Measurements from ENCODE around the gene LMO7. TPM values are rescaled to one million over a fixed set of nuclear protein-coding genes. Genes with fewer than 3 reads are reported as not detected.

LMO7 gene
- total and polyA plus RNA-seq, 2 experiments from 2014 or later = 139 to 232 TPM

GRCh38 chr13:75607447-75607846, 28.7 kb upstream of the LMO7 start:
- Histone ChIP-seq H3K36me3 (no peaks in the 10 kb centered on the region), H3K4me1 (ENCODE audit: low read depth) (no peaks in the 10 kb centered on the region), H3K9me3 (ENCODE audit: low read depth) (no peaks in the 10 kb centered on the region), H3K27ac (no peak overlapping the region), H3K27me3 (no peaks in the 10 kb centered on the region), H3K4me3 (no peak overlapping the region)
- no peak for TF ChIP-seq CTCF (IDR thresholded peaks at IDR 0.05; ENCODE audit: low read depth, low read length)
- DNase-seq (ENCODE audit: low read depth in 1 of 2, low spot score in 1 of 2) = no peak

GRCh38 chr13:75610466-75610865, 25.7 kb upstream of the LMO7 start:
- DNase-seq (ENCODE audit: low read depth in 1 of 2, low spot score in 1 of 2) = no peak
- no peak overlapping the region for H3K27ac ChIP-seq
- no peaks in the 10 kb centered on the region for H3K4me1 ChIP-seq (ENCODE audit: low read depth)
- H3K9me3 ChIP-seq (ENCODE audit: low read depth) = no peaks in the 10 kb centered on the region
- H3K4me3 ChIP-seq = no peak overlapping the region
- no peaks in the 10 kb centered on the region for H3K27me3 ChIP-seq
- no peak for TF ChIP-seq CTCF (IDR thresholded peaks at IDR 0.05; ENCODE audit: low read depth, low read length)
- no peaks in the 10 kb centered on the region for H3K36me3 ChIP-seq

GRCh38 chr13:75612354-75612753, 23.8 kb upstream of the LMO7 start:
- no peak overlapping the region for H3K27ac ChIP-seq
- no peaks in the 10 kb centered on the region for H3K36me3 ChIP-seq
- no peak for TF ChIP-seq CTCF (IDR thresholded peaks at IDR 0.05; ENCODE audit: low read depth, low read length)
- no peaks in the 10 kb centered on the region for H3K4me1 ChIP-seq (ENCODE audit: low read depth)
- DNase-seq (ENCODE audit: low read depth in 1 of 2, low spot score in 1 of 2) = no peak
- no peaks in the 10 kb centered on the region for H3K9me3 ChIP-seq (ENCODE audit: low read depth)
- no peak overlapping the region for H3K4me3 ChIP-seq
- H3K27me3 ChIP-seq = no peaks in the 10 kb centered on the region

GRCh38 chr13:75617230-75617629, 18.9 kb upstream of the LMO7 start:
- DNase-seq (ENCODE audit: low read depth in 1 of 2, low spot score in 1 of 2) = no peak
- H3K27me3 ChIP-seq = no peaks in the 10 kb centered on the region
- H3K4me3 ChIP-seq = no peak overlapping the region
- H3K36me3 ChIP-seq = no peaks in the 10 kb centered on the region
- H3K9me3 ChIP-seq (ENCODE audit: low read depth) = no peaks in the 10 kb centered on the region
- no peaks in the 10 kb centered on the region for H3K4me1 ChIP-seq (ENCODE audit: low read depth)
- TF ChIP-seq CTCF (IDR thresholded peaks at IDR 0.05; ENCODE audit: low read depth, low read length) = no peak
- H3K27ac ChIP-seq = no peak overlapping the region

- H3K4me3 ChIP-seq = no peak overlapping the region
- TF ChIP-seq CTCF (IDR thresholded peaks at IDR 0.05; ENCODE audit: low read depth, low read length) = no peak
These were observed 17.8 kb upstream of the LMO7 start for GRCh38 chr13:75618308-75618707.

GRCh38 chr13:75620020-75620419, 16.1 kb upstream of the LMO7 start:
- H3K27ac ChIP-seq = no peak overlapping the region
- H3K4me3 ChIP-seq = no peak overlapping the region
- H3K9me3 ChIP-seq (ENCODE audit: low read depth) = no peaks in the 10 kb centered on the region
- H3K36me3 ChIP-seq = no peaks in the 10 kb centered on the region
- no peak for TF ChIP-seq CTCF (IDR thresholded peaks at IDR 0.05; ENCODE audit: low read depth, low read length)
- H3K4me1 ChIP-seq (ENCODE audit: low read depth) = no peaks in the 10 kb centered on the region
- DNase-seq (ENCODE audit: low read depth in 1 of 2, low spot score in 1 of 2) = no peak
- no peaks in the 10 kb centered on the region for H3K27me3 ChIP-seq

More at GRCh38 chr13:75618308-75618707, 17.8 kb upstream of the LMO7 start:
- Histone ChIP-seq H3K36me3 (no peaks in the 10 kb centered on the region), H3K4me1 (ENCODE audit: low read depth) (no peaks in the 10 kb centered on the region), H3K27ac (no peak overlapping the region), H3K9me3 (ENCODE audit: low read depth) (no peaks in the 10 kb centered on the region), H3K27me3 (no peaks in the 10 kb centered on the region)
- DNase-seq (ENCODE audit: low read depth in 1 of 2, low spot score in 1 of 2) = no peak

Data from cardiac muscle cell (in vitro differentiated cells and primary cell).